Hepatocyte (in vitro differentiated cells): ENCODE measurements around the gene DAP3. TPM values are rescaled to one million over a fixed set of nuclear protein-coding genes. Genes with fewer than 3 reads are reported as not detected.
"Not testable (repeated sequence)": the region's sequence is repeated elsewhere in the genome, so short reads cannot be mapped to it uniquely, and the experiment has no call there.

Experiments used
- DNase-seq: peaks from one replicate; pipeline ENCODE4 v3.0.0-alpha.2; 2016; ENCODE audit warnings: low spot score
- H2AFZ ChIP-seq: fragments of 200-600 bp; sonication (generic); 2 replicates; pipeline ENCODE4 v1.6.0; 2016; ENCODE audit warnings: antibody characterized with exemption, mild to moderate bottlenecking
- H3K27ac ChIP-seq: fragments of 200-600 bp; sonication (generic); 2 replicates; pipeline ENCODE4 v1.5.1; 2016; ENCODE audit warnings: mild to moderate bottlenecking
- H3K27me3 ChIP-seq: fragments of 200-600 bp; sonication (generic); 2 replicates; pipeline ENCODE4 v1.6.1; 2016
- H3K36me3 ChIP-seq: fragments of 200-600 bp; sonication (generic); replicated peaks from 2 replicates; pipeline ENCODE4 v1.5.1; 2016; ENCODE audit warnings: low read depth; ENCODE audit not compliant: insufficient read depth
- H3K4me1 ChIP-seq: fragments of 200-600 bp; sonication (generic); 2 replicates; pipeline ENCODE4 v1.5.1; 2016; ENCODE audit warnings: mild to moderate bottlenecking, moderate library complexity; ENCODE audit not compliant: insufficient read depth
- H3K4me2 ChIP-seq: fragments of 200-600 bp; sonication (generic); 2 replicates; pipeline ENCODE4 v1.6.0; 2016
- H3K4me3 ChIP-seq: fragments of 200-600 bp; sonication (generic); 2 replicates; pipeline ENCODE4 v1.5.1; 2016; ENCODE audit warnings: mild to moderate bottlenecking
- H3K79me2 ChIP-seq: fragments of 200-600 bp; sonication (generic); 2 replicates; pipeline ENCODE4 v1.6.0; 2017; ENCODE audit warnings: mild to moderate bottlenecking
- H3K9me2 ChIP-seq: fragments of 200-600 bp; sonication (generic); replicated peaks from 2 replicates; pipeline ENCODE4 v1.6.0; 2017; ENCODE audit warnings: mild to moderate bottlenecking; ENCODE audit not compliant: insufficient read depth
- H3K9me3 ChIP-seq: fragments of 200-600 bp; sonication (generic); 2 replicates; pipeline ENCODE4 v1.5.1; 2016; ENCODE audit warnings: low read depth, mild to moderate bottlenecking
- H4K20me1 ChIP-seq: fragments of 200-600 bp; sonication (generic); 2 replicates; pipeline ENCODE4 v1.6.0; 2016; ENCODE audit warnings: mild to moderate bottlenecking; ENCODE audit not compliant: insufficient read depth, poor library complexity, severe bottlenecking
- EZH2 ChIP-seq: fragments of 200-600 bp; sonication (generic); IDR thresholded peaks from 2 replicates; pipeline ENCODE4 v1.6.1; 2016; ENCODE audit warnings: antibody characterized with exemption, mild to moderate bottlenecking, borderline replicate concordance
- EZH2phosphoT487 ChIP-seq: fragments of 200-600 bp; sonication (generic); IDR thresholded peaks from one replicate; pipeline ENCODE4 v1.6.1; 2018; ENCODE audit warnings: antibody characterized with exemption, mild to moderate bottlenecking, low read depth, moderate library complexity; ENCODE audit not compliant: unreplicated experiment, severe bottlenecking
- WGBS: methylation state at CpG from one replicate; pipeline ENCODE4 v1.1.6; 2016; ENCODE audit warnings: low lambda C conversion rate; ENCODE audit errors: missing lambda C conversion rate; 5-methylcytosine and 5-hydroxymethylcytosine counted together
- polyA plus RNA-seq: library from polyadenylated mRNA; unstranded; fragments of >200 nt; fragmentation: Nextera tagmentation; extraction: Ambion mirVana; gene quantifications from 2 replicates; pipeline ENCODE4 v1.2.1, GENCODE V29; 2016
- total RNA-seq: library from RNA; depleted of rRNA; stranded (reverse); fragments of >200 nt; gene quantifications from 2 replicates; pipeline ENCODE4 v1.2.3, GENCODE V29; 2014
- TF ChIP-seq, protein P1 (sequence below): fragments of 200-600 bp; sonication (generic); IDR thresholded peaks from 2 replicates; pipeline ENCODE4 v1.5.1; 2016; ENCODE audit warnings: antibody characterized with exemption, mild to moderate bottlenecking; ENCODE audit not compliant: poor library complexity

The DAP3 gene
- total and polyA plus RNA-seq, 2 experiments from 2014 or later: 61.5 to 115 TPM

DNA sequence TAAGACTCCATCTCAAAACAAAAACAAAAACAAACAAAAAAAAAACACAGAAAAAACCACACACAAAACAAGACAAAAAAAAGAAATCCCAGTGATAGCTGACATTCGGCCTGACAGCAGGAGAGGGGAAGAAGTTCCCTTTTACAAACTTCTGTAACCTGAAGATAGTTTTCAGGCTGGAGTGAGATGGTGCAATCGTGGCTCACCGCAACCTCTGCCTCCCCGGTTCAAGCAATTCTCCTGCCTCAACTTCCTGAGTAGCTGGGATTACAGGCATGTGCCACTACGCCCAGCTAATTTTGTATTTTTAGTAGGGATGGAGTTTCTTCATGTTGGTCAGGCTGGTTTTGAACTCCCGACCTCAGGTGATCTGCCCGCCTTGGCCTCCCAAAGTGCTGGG lies 75.1 kb downstream of the DAP3 start:
- H3K9me3 ChIP-seq, H3K9me2 ChIP-seq, H3K27ac ChIP-seq, DNase-seq, H3K27me3 ChIP-seq, H3K79me2 ChIP-seq, H4K20me1 ChIP-seq, H3K4me1 ChIP-seq, H3K4me2 ChIP-seq, H2AFZ ChIP-seq, H3K36me3 ChIP-seq, H3K4me3 ChIP-seq: not testable (repeated sequence)
- 93% methylated on average over 7 of the region's 7 CpGs for WGBS

DNA sequence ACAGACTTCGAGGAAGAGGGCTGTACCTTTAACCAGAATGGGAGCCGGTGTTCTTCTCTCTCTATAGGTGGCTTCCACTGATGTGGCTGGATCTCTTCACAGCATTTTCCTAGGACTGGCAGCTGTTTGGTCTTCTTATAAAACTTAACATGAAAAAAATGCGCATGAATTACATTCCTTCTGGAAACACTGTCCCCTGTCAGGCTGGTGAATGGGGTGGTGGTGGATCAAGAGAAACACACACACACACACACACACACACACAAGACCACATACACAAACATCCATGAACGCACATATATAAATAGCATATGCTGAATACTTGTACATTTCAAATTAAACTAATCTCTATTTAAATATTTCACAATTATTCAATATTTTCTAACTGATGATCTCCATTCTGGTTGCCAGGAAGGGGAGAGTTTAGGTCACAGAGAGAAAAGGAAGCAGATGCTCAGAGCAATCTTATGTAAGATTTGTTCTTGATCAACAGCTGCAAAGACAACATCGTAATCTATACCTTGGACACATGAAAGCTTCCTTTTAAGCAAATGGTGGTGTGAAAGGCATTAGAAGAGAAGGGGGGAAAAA lies 78.6 kb downstream of the DAP3 start:
- not testable (repeated sequence) for H3K27ac ChIP-seq, H3K4me3 ChIP-seq, H3K79me2 ChIP-seq, DNase-seq, H3K27me3 ChIP-seq, H3K9me2 ChIP-seq, H3K9me3 ChIP-seq, H3K4me1 ChIP-seq, H2AFZ ChIP-seq, H3K36me3 ChIP-seq, H3K4me2 ChIP-seq, H4K20me1 ChIP-seq
- WGBS: 94% methylated on average over 5 of the region's 5 CpGs

DNA sequence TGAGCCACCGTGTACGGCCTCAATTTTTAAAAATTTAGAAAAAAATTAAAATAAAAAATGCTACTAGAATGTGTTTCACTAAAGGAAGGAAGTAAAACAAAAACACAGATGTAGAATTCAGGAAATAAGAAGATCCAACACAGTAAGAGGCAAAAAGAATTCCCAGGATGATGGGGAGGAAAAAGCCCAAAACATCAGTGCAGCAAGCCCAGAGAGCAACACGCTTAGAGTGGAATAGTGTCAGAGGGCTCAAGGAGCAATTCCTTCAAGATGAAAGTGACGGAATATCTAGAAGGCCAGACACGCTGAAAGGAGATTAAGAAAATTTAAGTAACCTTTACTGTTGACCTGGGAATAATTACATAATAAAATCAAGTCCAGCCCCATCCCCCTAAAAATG lies 80.4 kb downstream of the DAP3 start:
- Histone ChIP-seq H4K20me1 (no peaks in the 10 kb centered on the region), H3K27ac (no peak overlapping the region), H3K4me1 (no peaks in the 10 kb centered on the region), H3K4me2 (no peak overlapping the region), H3K79me2 (no peaks in the 10 kb centered on the region), H2AFZ (no peak overlapping the region), H3K9me3 (no peaks in the 10 kb centered on the region), H3K36me3 (no peaks in the 10 kb centered on the region), H3K27me3 (no peaks in the 10 kb centered on the region), H3K4me3 (no peak overlapping the region), H3K9me2 (no peaks in the 10 kb centered on the region)
- no peak for DNase-seq
- no peak for TF ChIP-seq EZH2
- TF ChIP-seq EZH2phosphoT487: no peak
- TF ChIP-seq, protein P1, sequence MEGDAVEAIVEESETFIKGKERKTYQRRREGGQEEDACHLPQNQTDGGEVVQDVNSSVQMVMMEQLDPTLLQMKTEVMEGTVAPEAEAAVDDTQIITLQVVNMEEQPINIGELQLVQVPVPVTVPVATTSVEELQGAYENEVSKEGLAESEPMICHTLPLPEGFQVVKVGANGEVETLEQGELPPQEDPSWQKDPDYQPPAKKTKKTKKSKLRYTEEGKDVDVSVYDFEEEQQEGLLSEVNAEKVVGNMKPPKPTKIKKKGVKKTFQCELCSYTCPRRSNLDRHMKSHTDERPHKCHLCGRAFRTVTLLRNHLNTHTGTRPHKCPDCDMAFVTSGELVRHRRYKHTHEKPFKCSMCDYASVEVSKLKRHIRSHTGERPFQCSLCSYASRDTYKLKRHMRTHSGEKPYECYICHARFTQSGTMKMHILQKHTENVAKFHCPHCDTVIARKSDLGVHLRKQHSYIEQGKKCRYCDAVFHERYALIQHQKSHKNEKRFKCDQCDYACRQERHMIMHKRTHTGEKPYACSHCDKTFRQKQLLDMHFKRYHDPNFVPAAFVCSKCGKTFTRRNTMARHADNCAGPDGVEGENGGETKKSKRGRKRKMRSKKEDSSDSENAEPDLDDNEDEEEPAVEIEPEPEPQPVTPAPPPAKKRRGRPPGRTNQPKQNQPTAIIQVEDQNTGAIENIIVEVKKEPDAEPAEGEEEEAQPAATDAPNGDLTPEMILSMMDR: no peak
- WGBS: 98% methylated on average over 5 of the region's 5 CpGs

- H3K4me2 ChIP-seq: no peak overlapping the region
- no peak overlapping the region for H3K4me3 ChIP-seq
- H3K79me2 ChIP-seq: no peaks in the 10 kb centered on the region
- H4K20me1 ChIP-seq: no peaks in the 10 kb centered on the region
- TF ChIP-seq, protein P1: no peak
- TF ChIP-seq EZH2 (no peak), EZH2phosphoT487 (no peak)
- no peak overlapping the region for H2AFZ ChIP-seq
- H3K4me1 ChIP-seq: no peaks in the 10 kb centered on the region
- peaks cover 4% of the 10 kb centered on the region for H3K36me3 ChIP-seq
- WGBS: 75% methylated on average over 2 of the region's 2 CpGs
- H3K27me3 ChIP-seq: no peaks in the 10 kb centered on the region
- H3K9me3 ChIP-seq: no peaks in the 10 kb centered on the region
- H3K9me2 ChIP-seq: no peaks in the 10 kb centered on the region
- peak overlapping the region; percentile 63 for H3K27ac ChIP-seq
- DNase-seq: no peak
These were observed 84.3 kb downstream of the DAP3 start for GRCh38 chr1:155773221-155773620.
